HG03565 (cell line): ENCODE data around the gene HYPK.
A peak's percentile ranks its signal among the peaks of the same experiment; 100 is the strongest.
"Not testable (repeated sequence)": the region's sequence is repeated elsewhere in the genome, so short reads cannot be mapped to it uniquely, and the experiment has no call there.

Experiments used
- ATAC-seq: cut with Tn5 transposase; IDR thresholded peaks from one replicate; pipeline ENCODE4 v1.9.1; 2021; ENCODE audit warnings: mild to moderate bottlenecking, moderate library complexity; ENCODE audit not compliant: unreplicated experiment

The HYPK gene

GRCh38 chr15:43795197-43795596 lies 5.2 kb upstream of the HYPK start:
- ATAC-seq = no peak

DNA sequence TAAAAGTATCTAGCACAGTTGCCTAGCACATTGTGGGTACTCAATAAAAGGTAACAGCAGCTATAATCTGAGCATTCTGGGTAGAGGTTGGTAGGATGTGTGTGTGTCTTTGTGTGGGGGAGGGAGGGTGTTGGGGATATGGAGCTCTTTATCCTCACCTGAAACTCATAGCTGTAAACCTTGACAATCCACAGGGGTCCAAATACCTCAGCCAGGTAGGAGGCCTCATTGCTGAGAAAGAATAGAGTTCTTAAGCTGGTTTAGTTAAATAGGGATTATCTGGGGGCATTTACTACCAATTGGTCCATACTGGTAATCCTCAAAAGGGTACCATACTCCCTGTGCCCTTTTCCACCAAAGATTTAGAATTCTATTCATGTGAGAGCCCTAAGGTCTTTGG lies 4.4 kb upstream of the HYPK start:
- ATAC-seq = no peak

GRCh38 chr15:43796566-43796965 lies 3.8 kb upstream of the HYPK start:
- no peak for ATAC-seq

- ATAC-seq = no peak
Observed at GRCh38 chr15:43799209-43799944, 1.0 kb upstream of the HYPK start.

GRCh38 chr15:43799945-43800285 lies 484 bp upstream of the HYPK start, which contains the start of gene SERINC4:
Gene SERINC4, minus strand, starts transcription at chr15:43800220. Its CDS starts 234 bp downstream, at chr15:43799986.
- ATAC-seq = no peak

DNA sequence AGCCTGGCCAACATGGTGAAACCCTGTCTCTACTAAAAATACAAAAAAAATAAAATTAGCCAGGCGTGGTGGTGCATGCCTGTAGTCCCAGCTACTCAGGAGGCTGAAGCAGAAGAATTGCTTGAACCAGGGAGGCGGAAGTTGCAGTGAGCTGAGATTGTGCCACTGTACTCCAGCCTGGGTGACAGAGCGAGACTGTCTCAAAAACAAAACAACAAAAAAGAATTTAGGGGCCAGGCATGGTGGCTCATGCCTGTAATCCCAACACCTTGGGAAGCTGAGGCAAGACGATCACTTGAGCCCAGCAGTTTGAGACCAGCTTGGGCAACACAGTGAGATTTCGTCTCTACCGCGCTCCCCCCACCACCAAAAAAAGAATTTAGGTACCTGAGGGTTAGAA lies 2.3 kb downstream of the HYPK start:
- ATAC-seq = not testable (repeated sequence)

DNA sequence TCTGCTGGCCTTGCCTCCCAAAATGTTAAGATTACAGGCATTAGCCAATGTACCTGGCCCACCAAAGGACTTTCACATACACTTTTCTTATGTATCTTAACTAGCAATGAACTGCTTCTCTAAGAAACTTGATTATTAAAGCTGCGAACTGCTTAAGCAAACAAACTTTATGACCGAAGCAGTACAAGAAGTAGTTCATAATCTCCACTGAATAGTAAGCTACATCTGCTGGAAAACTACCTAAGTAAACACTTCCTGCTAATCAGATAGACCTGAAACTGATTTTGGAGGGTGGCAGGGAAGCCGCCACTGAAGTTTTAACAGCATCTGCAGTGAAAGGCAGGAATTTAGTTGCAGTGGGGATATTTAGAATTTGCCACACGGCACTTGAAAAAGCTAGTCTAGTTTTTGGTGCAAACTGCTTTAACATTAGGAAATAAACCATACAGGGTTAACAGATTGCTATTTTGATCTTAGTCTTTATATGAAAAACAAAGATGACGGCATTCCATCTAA lies 8.1 kb downstream of the HYPK start:
- no peak for ATAC-seq

GRCh38 chr15:43808960-43809678 lies 8.7 kb downstream of the HYPK start:
- peak; percentile 50 for ATAC-seq

GRCh38 chr15:43815064-43815463 lies 14.7 kb downstream of the HYPK start:
- ATAC-seq = not testable (repeated sequence)

DNA sequence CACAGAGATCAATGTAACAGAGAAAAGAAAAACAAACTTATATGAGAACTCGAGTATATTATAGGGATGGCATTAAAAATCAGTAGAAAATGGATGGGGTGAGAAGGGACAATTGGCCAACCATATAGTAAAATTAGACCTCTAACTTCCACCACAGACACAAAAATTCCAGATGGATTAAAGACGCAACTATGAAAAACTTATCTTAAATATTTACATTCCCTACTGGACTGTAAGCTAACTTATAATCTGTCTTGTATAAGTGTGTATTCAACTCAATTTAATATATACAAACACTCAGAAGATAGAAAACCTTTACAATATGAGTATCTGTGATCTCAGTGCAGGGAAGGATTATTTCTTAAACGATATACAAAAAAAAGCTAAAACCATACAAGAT lies 21.1 kb downstream of the HYPK start:
- ATAC-seq = no peak

DNA sequence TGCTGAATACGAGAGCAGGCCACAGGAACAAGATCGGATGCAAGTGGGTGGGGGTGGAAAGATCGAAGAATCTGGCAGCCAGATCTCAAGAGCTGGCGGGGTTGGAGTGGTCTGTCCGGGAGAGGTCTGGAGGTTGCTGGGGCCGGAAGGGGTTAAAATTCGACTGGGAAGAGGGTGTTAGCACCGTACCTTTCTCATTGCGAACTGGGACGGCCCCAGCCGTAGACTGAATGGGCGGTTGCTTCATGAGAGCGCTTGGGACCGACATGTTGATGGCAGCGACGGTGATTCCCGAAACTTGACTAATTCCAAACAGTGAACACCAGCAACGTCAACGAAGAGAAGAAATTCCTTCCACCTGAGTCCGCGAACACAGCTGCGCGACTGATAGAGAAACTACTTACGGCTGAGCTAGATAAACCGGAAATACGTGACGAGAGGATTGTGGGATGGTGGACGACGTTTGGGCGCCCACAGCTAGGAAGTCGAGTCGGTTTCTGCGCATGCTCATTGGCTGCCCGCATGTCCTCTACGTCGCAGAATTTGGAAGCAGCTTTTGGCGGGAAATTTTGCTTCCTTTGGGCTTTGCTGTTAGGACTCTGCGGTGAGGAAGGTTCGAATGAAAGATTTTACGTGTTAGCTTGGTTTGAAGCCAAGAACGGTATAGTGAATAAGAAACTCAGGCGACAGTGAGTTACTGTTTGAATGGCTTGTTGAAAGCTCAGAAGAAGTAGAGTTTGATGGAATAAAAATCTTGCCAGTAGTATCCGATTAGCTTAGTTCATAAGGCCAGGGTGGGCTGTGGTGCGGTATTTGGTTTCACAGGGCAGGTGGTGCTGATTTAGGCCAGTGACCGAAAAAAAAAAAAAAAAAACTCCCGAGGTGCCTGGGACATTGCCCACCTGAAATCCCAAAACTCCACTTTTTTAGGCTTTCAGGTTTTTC lies 24.2 kb downstream of the HYPK start, which contains the start of gene MFAP1:
TSS of gene MFAP1 (minus strand) at position 389 of the 945 bp plus-strand sequence. CDS start at position 268, 121 bp downstream.
- peak; percentile 60 for ATAC-seq

DNA sequence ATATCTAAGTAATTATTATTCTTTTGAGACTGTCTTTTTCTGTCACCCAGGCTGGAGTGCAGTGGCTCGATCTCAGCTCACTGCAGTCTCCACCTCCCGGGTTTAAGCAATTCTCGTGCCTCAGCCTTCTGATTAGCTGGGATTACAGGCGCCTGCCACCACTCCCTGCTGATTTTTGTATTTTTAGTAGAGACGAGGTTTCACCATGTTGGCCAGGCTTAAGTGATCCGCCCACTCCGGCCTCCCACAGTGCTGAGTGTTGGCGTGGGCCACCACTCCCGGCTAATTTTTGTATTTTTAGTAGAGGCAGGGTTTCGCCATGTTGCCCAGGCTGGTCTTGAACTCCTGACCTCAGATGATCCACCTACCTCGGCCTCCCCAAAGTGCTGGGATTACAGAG lies 24.9 kb downstream of the HYPK start:
- not testable (repeated sequence) for ATAC-seq

- ATAC-seq = no peak
Observed at GRCh38 chr15:43826029-43826507, 25.7 kb downstream of the HYPK start.

- ATAC-seq = peak; percentile 43
Observed at GRCh38 chr15:43826508-43827341, 26.3 kb downstream of the HYPK start, which contains the start of gene WDR76. Gene WDR76, plus strand, starts transcription at chr15:43827002. Its CDS starts 31 bp downstream, at chr15:43827033.

DNA sequence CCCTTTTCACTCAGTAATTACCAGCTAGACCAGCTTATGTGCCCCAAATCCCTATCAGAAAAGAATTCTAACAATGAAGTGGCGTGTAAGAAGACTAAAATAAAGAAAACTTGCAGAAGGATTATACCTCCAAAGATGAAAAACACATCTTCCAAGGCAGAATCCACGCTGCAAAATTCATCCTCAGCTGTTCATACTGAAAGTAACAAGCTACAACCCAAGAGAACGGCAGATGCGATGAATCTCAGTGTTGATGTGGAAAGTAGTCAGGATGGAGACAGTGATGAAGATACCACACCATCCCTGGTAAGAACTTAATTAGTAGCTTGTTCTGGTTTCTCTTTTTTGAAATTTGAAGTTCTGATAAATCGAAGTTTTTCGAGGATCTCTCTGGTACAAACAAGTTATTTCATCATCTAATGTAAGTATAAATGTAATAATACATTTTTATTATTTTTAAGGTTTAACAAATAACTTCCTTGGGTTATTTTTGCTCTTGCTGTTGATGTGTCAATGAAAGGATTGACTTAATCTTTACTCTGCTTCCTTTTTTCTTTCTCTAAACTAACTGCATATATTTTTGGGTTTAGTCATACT lies 27.8 kb downstream of the HYPK start:
- no peak for ATAC-seq

DNA sequence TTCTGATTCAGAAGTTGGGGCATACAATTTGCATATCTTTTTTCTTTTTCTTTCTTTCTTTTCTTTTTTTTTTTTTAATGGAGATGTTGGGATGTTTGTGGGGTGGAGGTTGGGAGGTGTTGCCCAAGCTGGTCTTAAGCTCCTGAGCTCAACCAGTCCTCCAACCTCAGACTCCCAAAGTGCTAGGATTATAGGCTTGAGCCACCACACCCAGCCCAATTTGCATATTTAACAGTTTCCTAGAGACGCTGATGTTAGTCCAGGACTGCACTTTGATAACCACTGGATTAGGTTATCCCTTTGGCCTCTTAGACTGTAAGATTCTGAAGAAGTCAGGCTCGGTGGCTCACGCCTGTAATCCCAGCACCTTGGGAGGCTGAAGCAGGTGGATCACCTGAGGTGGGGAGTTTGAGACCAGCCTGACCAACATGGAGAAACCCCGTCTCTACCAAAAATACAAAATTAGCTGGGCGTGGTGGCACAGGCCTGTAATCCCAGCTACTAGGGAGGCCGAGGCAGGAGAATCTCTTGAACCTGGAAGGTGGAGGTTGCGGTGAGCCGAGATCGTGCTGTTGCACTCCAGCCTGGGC lies 29.6 kb downstream of the HYPK start:
- not testable (repeated sequence) for ATAC-seq

- ATAC-seq = not testable (repeated sequence)
Observed at GRCh38 chr15:43830691-43831275, 30.4 kb downstream of the HYPK start.

- not testable (repeated sequence) for ATAC-seq
Observed at GRCh38 chr15:43831519-43832052, 31.2 kb downstream of the HYPK start.
